IgD-negative memory B cell (primary cell): ENCODE results near the gene TST. TPM values are rescaled to one million over a fixed set of nuclear protein-coding genes. Genes with fewer than 3 reads are reported as not detected.

Experiments used
- H3K27ac Mint-ChIP-seq, 3 donors: one replicate each; pipeline ENCODE4 v1.8.0; 2020 to 2022; ENCODE audit warnings: mild to moderate bottlenecking in 3 of 3, mixed read lengths in 3 of 3, moderate library complexity in 1 of 3
- H3K27me3 Mint-ChIP-seq: one replicate; pipeline ENCODE4 v1.8.0; 2021; ENCODE audit warnings: mixed read lengths
- H3K36me3 Mint-ChIP-seq: one replicate; pipeline ENCODE4 v1.8.0; 2020; ENCODE audit warnings: mild to moderate bottlenecking, mixed read lengths
- H3K4me1 Mint-ChIP-seq, 3 donors: one replicate each; pipeline ENCODE4 v1.8.0; 2020 to 2022; ENCODE audit warnings: mixed read lengths in 3 of 3, mild to moderate bottlenecking in 1 of 3
- H3K4me3 Mint-ChIP-seq, 4 donors: one replicate each; pipeline ENCODE4 v1.8.0; 2020 to 2022; ENCODE audit warnings: mild to moderate bottlenecking in 4 of 4, mixed read lengths in 4 of 4, moderate library complexity in 3 of 4
- H3K9me3 Mint-ChIP-seq, 3 donors: one replicate each; pipeline ENCODE4 v1.8.0; 2020 to 2021; ENCODE audit warnings: mixed read lengths in 3 of 3, mild to moderate bottlenecking in 1 of 3
- polyA plus RNA-seq: library from polyadenylated mRNA; unstranded; fragments of 300-500 nt; fragmentation: Illumina TruSeq; gene quantifications from one replicate; pipeline ENCODE4 v1.2.3, GENCODE V29; 2021

Gene TST
- polyA plus RNA-seq, 1 donor from 2014 or later: 3.8 TPM

GRCh38 chr22:37017356-37017755 is 1.9 kb downstream of the TST start:
- H3K27me3 Mint-ChIP-seq: no peaks in the 10 kb centered on the region
- H3K9me3 Mint-ChIP-seq: no peaks in the 10 kb centered on the region
- peak overlapping the region in 1 of 3 donors; percentile 21 for H3K27ac Mint-ChIP-seq
- H3K36me3 Mint-ChIP-seq: peaks cover 1% of the 10 kb centered on the region
- H3K4me1 Mint-ChIP-seq: peaks cover 5 to 10% (median 8%) of the 10 kb centered on the region in 3 donors
- H3K4me3 Mint-ChIP-seq: peak overlapping the region in 3 of 4 donors; percentile 26 to 82 (median 41)

- H3K27ac Mint-ChIP-seq: peak overlapping the region in 1 of 3 donors; percentile 27
These were observed 2.9 kb downstream of the TST start for GRCh38 chr22:37016134-37016910.

GRCh38 chr22:37015587-37015878 is 3.7 kb downstream of the TST start:
- Mint-ChIP-seq H3K4me3 (peak overlapping the region in 1 of 4 donors; percentile 23), H3K27me3 (no peaks in the 10 kb centered on the region), H3K4me1 (peaks cover 0 to 4% (median 4%) of the 10 kb centered on the region in 3 donors), H3K36me3 (peaks cover 1% of the 10 kb centered on the region), H3K9me3 (no peaks in the 10 kb centered on the region), H3K27ac (no peak overlapping the region)

More at GRCh38 chr22:37016134-37016910, 2.9 kb downstream of the TST start:
- H3K9me3 Mint-ChIP-seq: no peaks in the 10 kb centered on the region
- no peaks in the 10 kb centered on the region for H3K27me3 Mint-ChIP-seq
- peaks cover 1% of the 10 kb centered on the region for H3K36me3 Mint-ChIP-seq
- H3K4me1 Mint-ChIP-seq: peaks cover 0 to 4% (median 4%) of the 10 kb centered on the region in 3 donors
- H3K4me3 Mint-ChIP-seq: peak overlapping the region in 2 of 4 donors; percentile 18 to 82

GRCh38 chr22:37014835-37015586 is 4.2 kb downstream of the TST start:
- Mint-ChIP-seq H3K27me3 (no peaks in the 10 kb centered on the region), H3K9me3 (no peaks in the 10 kb centered on the region), H3K27ac (no peak overlapping the region), H3K36me3 (peaks cover 1% of the 10 kb centered on the region), H3K4me1 (peaks cover 0 to 4% (median 3%) of the 10 kb centered on the region in 3 donors), H3K4me3 (peak overlapping the region in 1 of 4 donors; percentile 23)

GRCh38 chr22:37014415-37014806 is 4.8 kb downstream of the TST start:
- peak overlapping the region in 1 of 3 donors; percentile 50 for H3K27ac Mint-ChIP-seq
- H3K4me3 Mint-ChIP-seq: no peak overlapping the region
- peaks cover 0 to 4% (median 3%) of the 10 kb centered on the region in 3 donors for H3K4me1 Mint-ChIP-seq
- H3K9me3 Mint-ChIP-seq: no peaks in the 10 kb centered on the region
- no peaks in the 10 kb centered on the region for H3K27me3 Mint-ChIP-seq
- peaks cover 1% of the 10 kb centered on the region for H3K36me3 Mint-ChIP-seq

- H3K27me3 Mint-ChIP-seq: peaks cover 2% of the 10 kb centered on the region
- H3K4me3 Mint-ChIP-seq: no peak overlapping the region
- no peak overlapping the region for H3K27ac Mint-ChIP-seq
- H3K36me3 Mint-ChIP-seq: peaks cover 1% of the 10 kb centered on the region
- H3K9me3 Mint-ChIP-seq: no peaks in the 10 kb centered on the region
- peaks cover 0 to 4% (median 0%) of the 10 kb centered on the region in 3 donors for H3K4me1 Mint-ChIP-seq
These were observed 6.3 kb downstream of the TST start for GRCh38 chr22:37012956-37013355.

- H3K27ac Mint-ChIP-seq: no peak overlapping the region
- peaks cover 1% of the 10 kb centered on the region for H3K36me3 Mint-ChIP-seq
- H3K4me3 Mint-ChIP-seq: no peak overlapping the region
- H3K27me3 Mint-ChIP-seq: peaks cover 5% of the 10 kb centered on the region
- no peaks in the 10 kb centered on the region for H3K4me1 Mint-ChIP-seq
- no peaks in the 10 kb centered on the region for H3K9me3 Mint-ChIP-seq
These were observed 6.9 kb downstream of the TST start for GRCh38 chr22:37012262-37012904.

GRCh38 chr22:37011472-37011871 is 7.8 kb downstream of the TST start:
- no peak overlapping the region for H3K4me3 Mint-ChIP-seq
- peaks cover 9% of the 10 kb centered on the region for H3K27me3 Mint-ChIP-seq
- no peak overlapping the region for H3K27ac Mint-ChIP-seq
- H3K36me3 Mint-ChIP-seq: peaks cover under 1% of the 10 kb centered on the region
- no peaks in the 10 kb centered on the region for H3K9me3 Mint-ChIP-seq
- no peaks in the 10 kb centered on the region for H3K4me1 Mint-ChIP-seq

GRCh38 chr22:37010976-37011375 is 8.3 kb downstream of the TST start:
- Mint-ChIP-seq H3K27me3 (peaks cover 11% of the 10 kb centered on the region), H3K4me1 (no peaks in the 10 kb centered on the region), H3K36me3 (no peaks in the 10 kb centered on the region), H3K27ac (no peak overlapping the region), H3K9me3 (no peaks in the 10 kb centered on the region), H3K4me3 (no peak overlapping the region)

- no peaks in the 10 kb centered on the region for H3K36me3 Mint-ChIP-seq
- H3K9me3 Mint-ChIP-seq: peaks cover 0 to 2% (median 0%) of the 10 kb centered on the region in 3 donors
- peaks cover 12% of the 10 kb centered on the region for H3K27me3 Mint-ChIP-seq
- no peaks in the 10 kb centered on the region for H3K4me1 Mint-ChIP-seq
- H3K27ac Mint-ChIP-seq: no peak overlapping the region
- no peak overlapping the region for H3K4me3 Mint-ChIP-seq
These were observed 9.1 kb downstream of the TST start for GRCh38 chr22:37010174-37010573.

GRCh38 chr22:37009490-37009889 is 9.8 kb downstream of the TST start:
- Mint-ChIP-seq H3K27me3 (peaks cover 16% of the 10 kb centered on the region), H3K4me3 (peak overlapping the region in 1 of 4 donors; percentile 19), H3K27ac (no peak overlapping the region), H3K9me3 (peaks cover 0 to 2% (median 0%) of the 10 kb centered on the region in 3 donors), H3K36me3 (no peaks in the 10 kb centered on the region), H3K4me1 (no peaks in the 10 kb centered on the region)

- Mint-ChIP-seq H3K4me1 (no peaks in the 10 kb centered on the region), H3K27me3 (peaks cover 21% of the 10 kb centered on the region), H3K27ac (no peak overlapping the region), H3K9me3 (peaks cover 0 to 6% (median 0%) of the 10 kb centered on the region in 3 donors), H3K4me3 (peak overlapping the region in 1 of 4 donors; percentile 1), H3K36me3 (no peaks in the 10 kb centered on the region)
These were observed 10.9 kb downstream of the TST start for GRCh38 chr22:37008365-37008764.

- Mint-ChIP-seq H3K4me3 (no peak overlapping the region), H3K9me3 (peaks cover 0 to 6% (median 0%) of the 10 kb centered on the region in 3 donors), H3K27ac (no peak overlapping the region), H3K27me3 (peaks cover 26% of the 10 kb centered on the region), H3K36me3 (no peaks in the 10 kb centered on the region), H3K4me1 (no peaks in the 10 kb centered on the region)
These were observed 11.6 kb downstream of the TST start for GRCh38 chr22:37007651-37008050.

- Mint-ChIP-seq H3K4me1 (no peaks in the 10 kb centered on the region), H3K27ac (peak overlapping the region in 1 of 3 donors; percentile 71), H3K9me3 (peaks cover 0 to 6% (median 0%) of the 10 kb centered on the region in 3 donors), H3K4me3 (no peak overlapping the region), H3K36me3 (no peaks in the 10 kb centered on the region), H3K27me3 (peaks cover 26% of the 10 kb centered on the region)
These were observed 16.6 kb downstream of the TST start for GRCh38 chr22:37002633-37003032.

- Mint-ChIP-seq H3K27ac (no peak overlapping the region), H3K36me3 (no peaks in the 10 kb centered on the region), H3K27me3 (peaks cover 20% of the 10 kb centered on the region), H3K4me1 (no peaks in the 10 kb centered on the region), H3K4me3 (no peak overlapping the region), H3K9me3 (peaks cover 0 to 6% (median 0%) of the 10 kb centered on the region in 3 donors)
These were observed 17.4 kb downstream of the TST start for GRCh38 chr22:37001826-37002225.
